OCI-LY1 (cell line): ENCODE results near the gene GLP2R.

Experiments used
- H2AFZ ChIP-seq: fragments of 200-600 bp; sonication (generic), shearing (Covaris generic); 2 replicates; pipeline ENCODE4 v1.6.0; 2014; ENCODE audit warnings: antibody characterized with exemption, mild to moderate bottlenecking, low read length
- H3F3A ChIP-seq: fragments of 200-600 bp; sonication (generic), shearing (Covaris generic); 2 replicates; pipeline ENCODE4 v1.6.0; 2014; ENCODE audit warnings: mild to moderate bottlenecking, antibody characterized with exemption, low read length, moderate library complexity; ENCODE audit not compliant: insufficient read depth
- H3K27ac ChIP-seq: fragments of 200-600 bp; sonication (generic); 2 replicates; pipeline ENCODE4 v1.5.1; 2014; ENCODE audit warnings: low read length, mixed run types, mild to moderate bottlenecking, low read depth; ENCODE audit not compliant: poor library complexity, severe bottlenecking
- H3K27me3 ChIP-seq: fragments of 200-600 bp; sonication (generic); 2 replicates; pipeline ENCODE4 v1.6.0; 2014; ENCODE audit warnings: antibody characterized with exemption, mild to moderate bottlenecking, low read length, moderate library complexity; ENCODE audit not compliant: insufficient read depth
- H3K36me3 ChIP-seq: fragments of 200-600 bp; sonication (generic); 2 replicates; pipeline ENCODE4 v1.6.1; 2014; ENCODE audit warnings: mild to moderate bottlenecking, antibody characterized with exemption, low read length, moderate library complexity, mixed read lengths; ENCODE audit not compliant: insufficient read depth
- H3K4me1 ChIP-seq: fragments of 200-600 bp; sonication (generic); 2 replicates; pipeline ENCODE4 v1.5.1; 2014; ENCODE audit warnings: mild to moderate bottlenecking, low read length, moderate library complexity; ENCODE audit not compliant: insufficient read depth, severe bottlenecking
- H3K4me2 ChIP-seq: fragments of 200-600 bp; sonication (generic), shearing (Covaris generic); 2 replicates; pipeline ENCODE4 v1.6.1; 2014; ENCODE audit warnings: low read length
- H3K4me3 ChIP-seq: fragments of 200-600 bp; sonication (generic); 2 replicates; pipeline ENCODE4 v1.5.1; 2014; ENCODE audit warnings: low read length, low read depth, mild to moderate bottlenecking, mixed read lengths; ENCODE audit not compliant: poor library complexity, severe bottlenecking
- H3K79me2 ChIP-seq: fragments of 200-600 bp; shearing (Covaris generic); 2 replicates; pipeline ENCODE4 v1.6.1; 2016; ENCODE audit warnings: mixed run types, low read length, mixed read lengths; ENCODE audit not compliant: insufficient read depth
- H3K9ac ChIP-seq: fragments of 200-600 bp; sonication (generic), shearing (Covaris generic); 2 replicates; pipeline ENCODE4 v1.6.1; 2014; ENCODE audit warnings: mild to moderate bottlenecking, low read length, mixed read lengths
- H3K9me2 ChIP-seq: fragments of 200-600 bp; sonication (generic), shearing (Covaris generic); 2 replicates; pipeline ENCODE4 v1.6.1; 2014; ENCODE audit warnings: low read depth, mild to moderate bottlenecking, low read length, mixed read lengths
- H3K9me3 ChIP-seq: fragments of 200-600 bp; shearing (Covaris generic); 2 replicates; pipeline ENCODE4 v1.6.1; 2014; ENCODE audit warnings: low read length, mixed read lengths
- H4K20me1 ChIP-seq: fragments of 200-600 bp; sonication (generic), shearing (Covaris generic); 2 replicates; pipeline ENCODE4 v1.6.0; 2016; ENCODE audit warnings: mild to moderate bottlenecking, low read length; ENCODE audit not compliant: insufficient read depth
- EZH2 ChIP-seq: fragments of 200-600 bp; sonication (generic), shearing (Covaris generic); IDR thresholded peaks from 2 replicates; pipeline ENCODE4 v1.8.0; 2017; ENCODE audit warnings: borderline replicate concordance, mixed run types, mild to moderate bottlenecking, antibody characterized with exemption, low read length, moderate library complexity, mixed read lengths
- TF ChIP-seq, protein P1 (sequence below): fragments of 200-600 bp; sonication (generic), shearing (Covaris generic); IDR thresholded peaks from 2 replicates; pipeline ENCODE4 v1.5.1; 2017; ENCODE audit warnings: mild to moderate bottlenecking, antibody characterized with exemption, low read length, moderate library complexity, mixed read lengths

Gene GLP2R

DNA sequence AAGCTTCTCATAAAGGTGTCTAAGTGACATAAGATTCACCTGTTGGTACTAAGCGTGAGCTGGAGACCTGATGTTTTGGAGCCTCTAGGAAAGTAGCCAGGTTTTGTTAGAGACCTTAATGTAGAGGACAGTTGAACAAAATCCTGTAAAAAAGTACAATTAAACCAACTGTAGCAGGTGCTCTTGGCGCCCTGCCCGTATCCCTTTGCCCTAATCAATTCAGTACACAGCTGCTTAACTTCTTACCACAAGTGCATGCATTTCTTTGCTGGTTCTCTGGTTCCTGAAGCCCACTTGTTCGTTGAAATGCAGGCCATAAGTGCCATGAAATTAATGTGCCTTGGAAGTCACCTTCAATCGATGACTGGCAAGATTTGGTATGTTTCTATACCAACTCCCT, 24.4 kb downstream of the GLP2R start:
- Histone ChIP-seq H3K36me3 (no peaks in the 10 kb centered on the region), H3K4me2 (no peak overlapping the region), H3K27me3 (no peaks in the 10 kb centered on the region), H3F3A (no peaks in the 10 kb centered on the region), H3K9me2 (no peaks in the 10 kb centered on the region), H3K9ac (no peak overlapping the region), H3K4me1 (no peaks in the 10 kb centered on the region), H3K4me3 (no peak overlapping the region), H4K20me1 (no peaks in the 10 kb centered on the region), H3K9me3 (no peaks in the 10 kb centered on the region), H3K79me2 (no peaks in the 10 kb centered on the region), H3K27ac (no peak overlapping the region), H2AFZ (no peak overlapping the region)
- TF ChIP-seq, protein P1, sequence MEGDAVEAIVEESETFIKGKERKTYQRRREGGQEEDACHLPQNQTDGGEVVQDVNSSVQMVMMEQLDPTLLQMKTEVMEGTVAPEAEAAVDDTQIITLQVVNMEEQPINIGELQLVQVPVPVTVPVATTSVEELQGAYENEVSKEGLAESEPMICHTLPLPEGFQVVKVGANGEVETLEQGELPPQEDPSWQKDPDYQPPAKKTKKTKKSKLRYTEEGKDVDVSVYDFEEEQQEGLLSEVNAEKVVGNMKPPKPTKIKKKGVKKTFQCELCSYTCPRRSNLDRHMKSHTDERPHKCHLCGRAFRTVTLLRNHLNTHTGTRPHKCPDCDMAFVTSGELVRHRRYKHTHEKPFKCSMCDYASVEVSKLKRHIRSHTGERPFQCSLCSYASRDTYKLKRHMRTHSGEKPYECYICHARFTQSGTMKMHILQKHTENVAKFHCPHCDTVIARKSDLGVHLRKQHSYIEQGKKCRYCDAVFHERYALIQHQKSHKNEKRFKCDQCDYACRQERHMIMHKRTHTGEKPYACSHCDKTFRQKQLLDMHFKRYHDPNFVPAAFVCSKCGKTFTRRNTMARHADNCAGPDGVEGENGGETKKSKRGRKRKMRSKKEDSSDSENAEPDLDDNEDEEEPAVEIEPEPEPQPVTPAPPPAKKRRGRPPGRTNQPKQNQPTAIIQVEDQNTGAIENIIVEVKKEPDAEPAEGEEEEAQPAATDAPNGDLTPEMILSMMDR = no peak
- no peak for TF ChIP-seq EZH2

DNA sequence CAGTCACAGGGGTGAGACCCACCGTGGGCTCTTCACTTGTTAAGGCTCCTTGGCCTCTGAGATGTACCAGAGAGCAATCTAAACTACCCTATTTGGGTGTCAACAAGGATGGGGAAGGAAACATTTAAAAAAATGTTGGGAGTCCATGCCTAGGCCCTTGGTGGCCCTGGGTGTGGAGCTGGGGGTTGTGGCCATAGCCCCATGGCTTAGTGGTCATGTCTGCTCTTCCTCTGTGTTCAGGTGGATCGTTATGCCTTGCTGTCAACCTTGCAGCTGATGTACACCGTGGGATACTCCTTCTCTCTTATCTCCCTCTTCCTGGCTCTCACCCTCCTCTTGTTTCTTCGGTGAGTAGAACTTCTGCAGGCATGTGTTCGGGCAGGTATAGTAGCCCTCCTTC, 28.5 kb downstream of the GLP2R start:
- no peaks in the 10 kb centered on the region for H4K20me1 ChIP-seq
- H3K27ac ChIP-seq = no peak overlapping the region
- no peaks in the 10 kb centered on the region for H3K27me3 ChIP-seq
- no peaks in the 10 kb centered on the region for H3K79me2 ChIP-seq
- H3F3A ChIP-seq = no peaks in the 10 kb centered on the region
- H3K4me1 ChIP-seq = no peaks in the 10 kb centered on the region
- no peak overlapping the region for H2AFZ ChIP-seq
- no peaks in the 10 kb centered on the region for H3K9me3 ChIP-seq
- no peaks in the 10 kb centered on the region for H3K9me2 ChIP-seq
- no peak overlapping the region for H3K9ac ChIP-seq
- no peak overlapping the region for H3K4me2 ChIP-seq
- no peak for TF ChIP-seq EZH2
- TF ChIP-seq, protein P1 = no peak
- H3K36me3 ChIP-seq = no peaks in the 10 kb centered on the region
- no peak overlapping the region for H3K4me3 ChIP-seq

DNA sequence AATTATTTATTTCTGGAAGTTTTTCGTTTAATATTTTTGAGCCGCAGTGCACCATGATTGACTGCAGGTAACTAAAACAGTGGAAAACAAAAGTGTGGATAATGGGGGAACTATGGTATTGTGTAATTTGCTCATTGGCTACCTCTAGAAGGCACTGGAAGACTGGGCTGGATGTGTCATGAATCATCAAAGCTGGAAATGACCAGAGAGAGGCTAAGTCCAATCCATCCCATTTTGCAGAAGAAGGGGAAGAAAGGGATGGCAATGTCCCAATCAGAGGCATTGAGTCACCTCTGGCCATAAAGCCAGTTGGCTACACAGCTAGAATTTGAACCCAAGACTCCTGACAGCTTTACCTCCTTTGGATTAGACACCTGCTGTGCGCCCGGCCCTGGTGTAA, 29.3 kb downstream of the GLP2R start:
- Histone ChIP-seq H3K36me3 (no peaks in the 10 kb centered on the region), H3K9me3 (no peaks in the 10 kb centered on the region), H3K4me1 (no peaks in the 10 kb centered on the region), H3K9ac (no peak overlapping the region), H3K79me2 (no peaks in the 10 kb centered on the region), H3K27ac (no peak overlapping the region), H3K4me2 (no peak overlapping the region), H2AFZ (no peak overlapping the region), H3F3A (no peaks in the 10 kb centered on the region), H4K20me1 (no peaks in the 10 kb centered on the region), H3K27me3 (no peaks in the 10 kb centered on the region), H3K4me3 (no peak overlapping the region), H3K9me2 (no peaks in the 10 kb centered on the region)
- TF ChIP-seq, protein P1 = no peak
- no peak for TF ChIP-seq EZH2
